Cardiac septum (tissue), 1 donor: ENCODE measurements around the gene NAAA. TPM values are rescaled to one million over a fixed set of nuclear protein-coding genes. Genes with fewer than 3 reads are reported as not detected.
"Not testable (repeated sequence)": the region's sequence is repeated elsewhere in the genome, so short reads cannot be mapped to it uniquely, and the experiment has no call there.

Source experiments
- DNase-seq: peaks from one replicate; pipeline ENCODE4 v3.0.0-alpha.2; 2020; ENCODE audit warnings: low spot score
- intact Hi-C: fragments of 100-400 bp; cut with DNase I; formaldehyde crosslinking; loops from one replicate; pipeline ENCODE4 v1.14.0; 2022
- total RNA-seq: library from RNA; stranded (reverse); fragmentation: NEBNext Ultra II Directional; extraction: Animal tissue kit (Norgen Biotek cat#: 25700); gene quantifications from one replicate; pipeline ENCODE4 v1.2.1, GENCODE V29; 2021
- donor health status: DM: no; HTN: no; CAD: no.

Gene NAAA
- total RNA-seq, 1 donor from 2014 or later: 15.2 TPM

DNA sequence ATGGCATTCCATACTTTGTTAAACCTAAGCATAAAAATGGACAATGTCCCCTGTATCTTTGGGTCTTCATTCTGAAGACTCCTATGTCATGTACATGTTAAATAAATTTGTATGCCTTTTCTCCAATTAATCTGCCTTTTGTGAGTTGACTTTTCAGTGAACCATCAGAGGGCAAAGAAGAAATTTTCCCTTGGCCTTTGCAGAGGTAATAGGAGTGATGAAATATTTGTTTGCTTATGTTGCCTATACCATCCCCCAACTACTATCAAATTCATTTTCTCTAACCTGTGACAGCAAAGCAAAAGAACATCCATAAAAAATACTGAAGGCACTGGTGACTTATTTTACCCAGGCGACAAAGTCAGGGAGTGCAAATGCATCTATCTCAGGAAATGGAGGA is 18.2 kb downstream of the NAAA start:
- no peak for DNase-seq
- intact Hi-C loops: no loop called here

DNA sequence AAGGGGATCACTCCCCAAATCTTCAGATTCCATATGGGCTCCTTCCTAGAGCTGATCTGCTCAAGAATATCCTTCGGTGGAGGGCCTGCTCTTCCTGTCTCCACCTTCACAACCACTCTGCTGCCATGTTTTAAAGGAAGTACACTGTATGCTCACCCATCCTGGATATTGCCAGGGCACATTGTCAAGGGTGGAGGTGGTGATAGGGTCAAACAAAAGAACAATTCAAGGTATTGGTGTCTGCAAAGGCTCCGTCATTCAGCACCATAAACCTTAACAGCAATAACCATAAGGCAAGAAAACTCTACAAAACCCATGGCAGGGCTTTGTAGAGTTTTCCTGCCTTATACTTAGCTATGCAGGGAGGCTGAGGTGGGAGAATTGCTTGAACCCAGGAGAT is 18.9 kb downstream of the NAAA start:
- DNase-seq: no peak
- intact Hi-C loops: no loop called here

DNA sequence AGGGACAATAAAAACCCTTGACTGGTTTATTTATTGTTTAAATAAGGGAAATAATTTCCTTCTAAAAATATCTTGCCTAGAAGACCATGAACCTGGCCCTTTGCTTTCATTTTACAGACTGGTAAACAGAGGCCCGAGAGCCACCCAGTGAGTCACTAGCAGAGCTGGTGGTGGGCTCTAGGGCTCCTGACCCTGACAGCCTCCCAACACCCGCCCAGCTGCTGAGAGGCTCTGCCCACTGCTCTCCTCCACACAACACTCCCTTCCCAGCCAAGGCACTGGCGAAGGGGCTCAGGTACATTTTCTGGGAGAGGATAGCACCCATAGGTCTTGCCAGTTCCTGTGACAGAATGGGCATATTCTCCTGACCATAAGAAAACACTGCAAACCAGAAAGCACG is 20.5 kb downstream of the NAAA start:
- intact Hi-C loops: no loop called here
- no peak for DNase-seq

DNA sequence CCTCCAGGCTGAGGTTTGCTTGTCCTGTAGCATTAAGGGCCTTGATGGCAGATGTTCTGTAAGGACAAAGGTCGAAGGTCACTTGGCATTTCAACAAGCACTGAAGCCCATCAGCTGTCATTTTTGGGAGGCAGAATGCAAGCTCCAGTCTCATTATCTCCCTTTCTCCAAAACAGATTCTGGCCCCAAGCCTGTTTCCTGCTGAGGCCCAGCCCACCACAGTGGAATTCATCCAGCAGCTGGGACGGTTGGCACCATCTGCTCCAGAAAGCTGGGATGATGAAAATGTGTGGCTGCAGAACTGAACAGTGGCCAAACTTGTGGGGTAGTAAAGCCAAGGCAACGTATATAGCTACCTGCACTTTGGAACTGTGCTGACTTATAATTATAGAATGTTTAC is 20.9 kb downstream of the NAAA start:
- intact Hi-C loops: no loop called here
- no peak for DNase-seq

- no peak for DNase-seq
- intact Hi-C loops: no loop called here
These were observed 24.6 kb downstream of the NAAA start for GRCh38 chr4:75916091-75916661.

DNA sequence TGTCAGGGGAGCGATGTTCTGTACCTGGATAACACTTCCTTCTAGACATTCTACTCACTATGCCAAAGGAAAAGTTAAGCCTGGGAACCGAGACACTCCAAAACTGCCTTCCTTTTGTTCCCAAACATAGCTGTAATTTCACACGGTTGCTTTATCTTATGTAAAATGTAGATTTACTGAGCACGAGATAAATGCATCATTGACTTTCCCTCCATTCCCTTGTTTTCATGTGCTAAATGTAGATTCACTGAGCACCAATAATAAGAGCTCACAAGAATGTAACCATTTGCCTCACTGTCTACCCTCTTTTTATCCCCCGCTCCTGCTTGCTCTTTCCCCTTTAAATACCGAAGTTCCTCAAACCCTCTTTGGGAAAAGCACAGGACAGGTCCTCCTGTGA is 27.8 kb downstream of the NAAA start:
- intact Hi-C loops: no loop called here
- DNase-seq: no peak

- intact Hi-C loops, DNase-seq: not testable (repeated sequence)
These were observed 30.0 kb downstream of the NAAA start for GRCh38 chr4:75910831-75911230.

GRCh38 chr4:75909405-75909804 is 31.4 kb downstream of the NAAA start:
- intact Hi-C loops: no loop called here
- DNase-seq: no peak

DNA sequence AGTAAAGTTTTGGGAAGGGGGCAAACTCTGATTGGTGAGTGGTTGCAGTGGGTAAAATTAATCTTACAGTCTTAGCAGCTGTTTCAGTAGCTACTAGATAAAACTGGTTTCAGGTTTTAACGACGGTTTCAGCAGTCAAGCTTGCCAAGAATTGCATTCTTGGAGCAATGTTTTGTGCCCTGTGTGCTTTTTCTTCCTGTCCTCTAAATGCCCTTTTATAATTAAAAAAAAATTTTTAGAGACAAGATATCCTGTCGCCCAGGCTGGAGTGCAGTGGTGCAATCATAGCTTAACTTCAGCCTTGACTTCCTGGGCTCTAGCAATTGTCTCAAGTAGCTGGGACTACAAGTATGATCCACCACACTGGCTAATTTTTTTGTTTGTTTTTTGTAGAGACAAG is 32.3 kb downstream of the NAAA start:
- intact Hi-C loops: no loop called here
- no peak for DNase-seq

DNA sequence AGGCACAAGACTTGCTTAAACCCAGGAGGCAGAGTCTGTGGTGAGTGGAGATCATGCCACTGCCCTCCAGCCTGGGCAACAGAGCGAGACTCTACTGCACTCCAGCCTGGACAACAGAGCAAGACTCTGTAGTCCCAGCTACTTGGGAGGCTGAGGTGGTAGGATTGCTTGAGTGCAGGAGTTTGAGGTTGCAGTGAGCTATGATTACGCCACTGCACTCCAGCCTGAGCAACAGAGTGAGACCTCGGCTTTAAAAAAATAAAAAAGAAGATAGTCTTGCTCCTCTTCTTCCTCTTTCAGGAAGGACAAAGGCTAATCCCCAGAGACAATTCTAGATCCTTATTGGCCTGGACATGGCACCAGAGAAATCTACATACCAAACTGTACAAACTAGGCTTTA is 32.8 kb downstream of the NAAA start:
- intact Hi-C loops: no loop called here
- no peak for DNase-seq

DNA sequence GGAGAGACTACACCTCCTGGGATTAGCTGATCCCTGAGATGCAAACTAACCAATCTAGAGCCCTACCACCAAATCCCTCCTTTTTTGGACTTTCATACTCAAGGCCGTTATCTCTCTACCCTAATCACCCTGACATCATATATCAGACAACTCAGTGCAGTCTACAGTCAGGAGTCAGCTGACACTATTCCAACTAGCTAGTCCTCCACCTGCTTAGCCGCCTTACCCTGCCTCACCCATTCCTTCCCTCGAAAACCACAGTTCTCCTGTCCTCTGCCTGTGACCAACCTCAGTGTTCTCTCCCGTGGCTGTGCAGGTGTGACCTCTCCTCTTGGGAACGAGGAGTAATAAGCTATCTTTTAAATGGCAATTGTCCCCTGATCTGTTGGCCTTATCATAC is 36.7 kb downstream of the NAAA start:
- intact Hi-C loops: no loop called here
- DNase-seq: no peak

DNA sequence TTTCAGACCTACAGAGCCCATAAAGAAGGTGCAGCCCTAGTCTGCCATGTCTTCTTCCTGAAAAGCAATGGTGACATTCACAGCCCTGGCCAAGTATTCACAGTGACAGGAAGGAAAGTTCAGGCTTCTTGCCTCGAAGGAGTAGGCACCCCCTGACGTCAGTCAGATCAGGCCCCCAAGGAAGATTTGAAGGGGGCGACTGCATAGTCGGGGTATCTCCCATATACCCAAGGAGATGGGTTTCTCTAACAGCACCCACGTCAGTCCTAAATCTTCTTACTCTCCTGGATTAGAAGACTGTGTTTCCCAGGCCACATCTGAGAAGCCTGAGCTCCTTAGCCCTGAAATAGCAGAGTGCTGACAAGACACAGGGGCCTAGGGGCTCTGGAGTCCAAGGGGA is 38.5 kb downstream of the NAAA start, which contains the start of gene PPEF2:
Gene PPEF2, minus strand, starts transcription at position 101 of the 400 bp plus-strand sequence. CDS start 6,127 bp downstream, outside the sequence.
- intact Hi-C loops: no loop called here
- DNase-seq: no peak

DNA sequence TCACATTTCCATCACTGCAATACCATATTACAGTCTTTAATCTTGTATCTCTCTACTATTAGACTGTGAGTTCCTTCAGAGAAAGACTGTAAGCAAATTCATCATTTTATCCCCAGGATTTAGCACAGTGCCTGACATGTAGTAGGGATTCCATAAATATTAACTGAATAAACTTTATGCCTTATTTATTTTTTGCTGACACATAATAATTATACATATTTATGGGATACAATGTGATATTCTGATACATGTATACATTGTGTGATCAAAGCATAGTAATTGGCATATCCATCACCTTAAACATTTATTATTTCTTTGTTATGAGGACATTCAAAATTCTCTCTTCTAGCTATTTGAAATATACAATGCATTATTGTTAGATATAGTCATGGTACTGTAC is 42.3 kb downstream of the NAAA start:
- intact Hi-C loops: no loop called here

GRCh38 chr4:75895744-75896314 is 45.0 kb downstream of the NAAA start:
- DNase-seq: no peak
- intact Hi-C loops: no loop called here

More for the DNA sequence above, 42.3 kb downstream of the NAAA start:
- DNase-seq: no peak

DNA sequence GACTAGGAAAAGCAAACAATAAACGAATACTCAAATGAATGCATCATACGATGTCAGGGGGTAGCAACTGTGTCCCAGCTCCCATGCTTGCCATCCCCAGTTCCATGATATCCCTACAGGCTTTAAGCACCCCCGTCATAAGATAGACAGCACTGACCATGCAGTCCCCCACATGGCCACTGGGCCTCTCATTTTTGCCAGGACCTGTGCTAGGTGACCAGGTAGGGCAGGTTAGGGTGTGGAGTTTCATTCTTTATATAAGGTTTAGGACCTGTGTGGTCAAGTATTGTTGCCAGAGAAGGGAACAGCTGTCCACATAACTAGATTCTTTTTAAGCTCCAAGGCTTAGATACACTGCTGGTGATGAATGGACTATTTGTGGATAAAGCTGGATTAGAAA is 48.3 kb downstream of the NAAA start:
- DNase-seq: no peak
- intact Hi-C loops: no loop called here

DNA sequence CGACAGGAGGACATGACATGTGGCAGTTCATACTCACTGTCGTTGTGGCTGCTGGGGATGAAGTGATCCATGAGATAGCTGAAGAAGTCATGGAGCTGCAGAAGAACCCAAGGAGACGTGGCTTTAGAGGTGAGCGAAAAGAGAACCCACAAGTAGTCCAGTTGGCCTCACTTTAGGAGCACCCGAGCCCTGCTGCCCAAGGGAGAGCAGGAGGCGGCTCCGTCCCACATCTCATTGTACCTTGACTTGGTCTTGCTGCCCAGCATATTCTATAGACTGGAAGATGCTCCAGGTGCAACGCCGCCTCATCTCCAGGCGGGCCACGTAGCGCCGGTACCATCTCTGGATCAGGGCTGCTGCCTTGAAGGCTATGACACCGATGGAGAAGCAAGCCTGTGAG is 49.2 kb downstream of the NAAA start:
- no peak for DNase-seq
- intact Hi-C loops: no loop called here

DNA sequence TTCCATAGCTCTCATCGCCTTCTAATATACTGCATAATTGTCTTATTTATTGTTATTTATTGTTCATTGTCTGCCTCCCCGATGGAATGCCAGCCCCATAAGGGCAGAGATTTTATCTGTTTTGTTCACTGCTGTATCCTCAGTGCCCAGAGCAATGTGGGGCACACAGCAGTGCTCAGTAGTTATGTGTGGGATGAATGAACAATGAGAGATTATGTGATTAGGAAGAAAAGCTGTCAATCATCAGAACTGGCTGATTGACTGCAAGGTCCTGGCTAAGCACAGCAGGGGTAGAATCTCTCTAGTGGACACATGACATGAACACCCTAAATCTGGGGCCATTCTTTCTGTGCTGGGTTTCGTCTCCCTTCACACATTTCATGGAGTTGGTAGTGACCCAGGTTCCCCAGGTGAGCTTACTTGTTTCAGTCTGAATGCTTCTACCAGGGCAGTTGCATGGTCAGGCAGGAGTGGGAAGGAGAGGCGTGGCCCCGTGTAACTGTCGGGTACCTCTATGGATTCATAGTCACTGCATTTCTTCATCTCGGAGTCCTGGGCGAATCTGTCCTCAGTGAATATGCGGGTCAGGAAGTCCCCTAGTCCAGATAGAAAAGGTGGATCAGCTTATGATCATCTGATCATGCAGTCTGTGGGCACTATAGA is 51.1 kb downstream of the NAAA start:
- intact Hi-C loops: no loop called here

GRCh38 chr4:75886104-75886503 is 54.7 kb downstream of the NAAA start:
- DNase-seq: no peak
- intact Hi-C loops: no loop called here

More for the DNA sequence above, 51.1 kb downstream of the NAAA start:
- DNase-seq: no peak

DNA sequence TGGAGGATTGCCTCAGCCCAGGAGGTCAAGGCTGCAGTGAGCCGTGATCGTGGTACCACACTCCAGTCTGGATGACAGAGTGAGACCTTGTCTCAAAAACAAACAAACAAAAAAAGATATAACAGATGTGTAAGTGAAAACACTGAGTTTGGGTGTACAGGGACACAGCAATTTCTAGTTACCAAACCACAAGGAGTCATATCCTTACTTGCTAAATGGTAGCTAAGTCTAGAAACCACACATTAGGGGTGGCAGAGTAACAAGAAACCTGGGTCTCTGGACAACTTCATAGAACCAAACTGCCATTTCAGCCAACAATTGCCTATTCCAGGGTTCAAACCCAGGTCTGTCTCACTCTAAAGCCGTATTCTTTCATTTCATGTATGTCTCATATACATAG is 59.3 kb downstream of the NAAA start:
- intact Hi-C loops: no loop called here
- DNase-seq: no peak

- no peak for DNase-seq
- intact Hi-C loops: no loop called here
These were observed 60.5 kb downstream of the NAAA start for GRCh38 chr4:75880278-75880677.

DNA sequence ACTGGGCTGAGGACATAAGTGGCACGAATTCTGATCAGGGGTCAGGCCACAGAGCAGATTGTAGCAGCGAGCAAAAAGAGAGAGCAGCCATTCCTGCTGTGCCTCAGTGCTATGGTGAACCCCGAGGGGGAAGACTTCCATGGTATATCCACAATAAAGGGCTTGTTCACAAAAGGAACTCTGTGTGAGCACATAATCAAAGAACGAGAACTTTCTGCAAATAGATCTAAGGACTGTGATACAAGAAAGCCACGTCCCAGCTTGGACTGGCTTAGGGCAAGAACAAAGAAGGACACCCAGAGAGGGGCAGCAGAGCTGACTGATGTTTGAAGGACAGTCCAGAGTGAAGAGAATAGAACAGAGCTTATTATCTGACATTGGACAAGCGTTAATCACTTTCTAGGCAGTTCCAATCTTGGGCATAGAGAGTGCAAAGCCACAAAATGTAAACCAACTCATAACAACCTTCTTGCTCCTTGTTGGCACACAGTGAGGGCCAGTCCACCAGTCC is 62.5 kb downstream of the NAAA start:
- intact Hi-C loops: no loop called here
- no peak for DNase-seq
